Measurements from ENCODE around the gene PRKD3.

The PRKD3 gene

GRCh38 chr2:37342591-37343220 lies 18.1 kb upstream of the PRKD3 start:
- no peak for DNase-seq

GRCh38 chr2:37340637-37341036 lies 16.0 kb upstream of the PRKD3 start:
- peak; percentile 10 for DNase-seq

GRCh38 chr2:37338933-37339332 lies 14.3 kb upstream of the PRKD3 start:
- DNase-seq = no peak

- DNase-seq = no peak
These were observed 13.1 kb upstream of the PRKD3 start for GRCh38 chr2:37337620-37338280.

- no peak for DNase-seq
These were observed 11.0 kb upstream of the PRKD3 start for GRCh38 chr2:37335604-37336003.

- no peak for DNase-seq
These were observed 8.6 kb upstream of the PRKD3 start for GRCh38 chr2:37333256-37333655.

GRCh38 chr2:37332560-37332959 lies 7.9 kb upstream of the PRKD3 start:
- no peak for DNase-seq

- no peak for DNase-seq
These were observed 6.0 kb upstream of the PRKD3 start for GRCh38 chr2:37330681-37331080.

- no peak for DNase-seq
These were observed 2.4 kb upstream of the PRKD3 start for GRCh38 chr2:37326866-37327634.

- no peak for DNase-seq
These were observed 1.7 kb upstream of the PRKD3 start for GRCh38 chr2:37326285-37326684.

- no peak for DNase-seq
These were observed 1.0 kb upstream of the PRKD3 start for GRCh38 chr2:37325625-37326071.

GRCh38 chr2:37324536-37324785 lies 172 bp downstream of the PRKD3 start:
- DNase-seq = no peak

GRCh38 chr2:37323781-37324535 lies 675 bp downstream of the PRKD3 start:
- DNase-seq = peak; percentile 45

- no peak for DNase-seq
These were observed 1.4 kb downstream of the PRKD3 start for GRCh38 chr2:37323176-37323780.

GRCh38 chr2:37322368-37322767 lies 2.3 kb downstream of the PRKD3 start:
- no peak for DNase-seq

GRCh38 chr2:37321029-37321682 lies 3.5 kb downstream of the PRKD3 start:
- DNase-seq = no peak

GRCh38 chr2:37319754-37320609 lies 4.7 kb downstream of the PRKD3 start:
- no peak for DNase-seq

- no peak for DNase-seq
These were observed 6.2 kb downstream of the PRKD3 start for GRCh38 chr2:37318401-37318800.

- DNase-seq = no peak
These were observed 6.9 kb downstream of the PRKD3 start for GRCh38 chr2:37317746-37318145.

- no peak for DNase-seq
These were observed 8.5 kb downstream of the PRKD3 start for GRCh38 chr2:37316181-37316580.

- no peak for DNase-seq
These were observed 9.3 kb downstream of the PRKD3 start for GRCh38 chr2:37315364-37315763.

GRCh38 chr2:37307500-37307899 lies 17.1 kb downstream of the PRKD3 start:
- DNase-seq = no peak
